NCI-H2171 treated with DMSO at 0.1 percent for 48 hours (cell line): Measurements from ENCODE around the gene RBM10.
A peak's percentile ranks its signal among the peaks of the same experiment; 100 is the strongest.

ENCODE experiments used
- DNase-seq: peaks from one replicate; lab custom pipeline; 2025; lab: John Stamatoyannopoulos, UW

RBM10 gene

GRCh38 chrX:47175588-47175980, 30.6 kb downstream of the RBM10 start:
- DNase-seq: no peak

GRCh38 chrX:47176101-47176740, 31.2 kb downstream of the RBM10 start:
- no peak for DNase-seq

- DNase-seq: no peak
Observed at GRCh38 chrX:47177079-47177478, 32.1 kb downstream of the RBM10 start.

- DNase-seq: no peak
Observed at GRCh38 chrX:47178337-47178736, 33.3 kb downstream of the RBM10 start.

- no peak for DNase-seq
Observed at GRCh38 chrX:47179221-47179927, 34.4 kb downstream of the RBM10 start.

GRCh38 chrX:47179928-47180255, 34.9 kb downstream of the RBM10 start:
- no peak for DNase-seq

DNA sequence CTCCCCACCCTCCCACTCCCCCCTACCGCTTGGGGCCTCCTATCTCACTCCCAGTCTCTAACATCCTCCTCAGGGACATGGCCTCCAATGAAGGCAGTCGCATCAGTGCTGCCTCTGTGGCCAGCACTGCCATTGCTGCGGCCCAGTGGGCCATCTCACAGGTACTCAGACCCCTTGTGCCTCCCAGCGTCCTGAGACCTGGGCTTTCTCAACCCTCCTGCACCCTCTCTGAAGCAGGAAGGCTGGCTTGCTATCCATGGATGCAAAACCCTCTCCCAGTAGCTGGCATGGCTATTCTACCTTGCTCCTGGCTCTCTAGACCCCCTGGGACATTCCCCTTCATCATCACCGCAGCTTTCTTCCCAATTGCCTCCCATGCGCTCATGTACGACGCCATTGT, 35.3 kb downstream of the RBM10 start:
- DNase-seq: no peak

DNA sequence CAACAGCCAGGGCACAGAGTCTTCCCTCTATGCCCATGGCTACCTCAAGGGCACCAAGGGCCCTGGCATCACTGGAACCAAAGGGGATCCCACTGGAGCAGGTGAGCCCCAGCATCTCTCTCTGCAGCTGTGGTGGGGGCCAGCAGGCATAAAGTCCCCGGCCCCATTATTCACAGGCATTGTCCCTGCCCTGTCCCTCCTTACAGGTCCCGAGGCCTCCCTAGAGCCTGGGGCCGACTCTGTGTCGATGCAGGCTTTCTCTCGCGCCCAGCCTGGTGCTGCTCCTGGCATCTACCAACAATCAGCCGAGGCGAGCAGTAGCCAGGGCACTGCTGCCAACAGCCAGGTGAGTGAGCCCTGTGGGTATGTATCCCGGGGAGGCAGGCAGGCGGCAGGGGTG, 36.3 kb downstream of the RBM10 start:
- no peak for DNase-seq

DNA sequence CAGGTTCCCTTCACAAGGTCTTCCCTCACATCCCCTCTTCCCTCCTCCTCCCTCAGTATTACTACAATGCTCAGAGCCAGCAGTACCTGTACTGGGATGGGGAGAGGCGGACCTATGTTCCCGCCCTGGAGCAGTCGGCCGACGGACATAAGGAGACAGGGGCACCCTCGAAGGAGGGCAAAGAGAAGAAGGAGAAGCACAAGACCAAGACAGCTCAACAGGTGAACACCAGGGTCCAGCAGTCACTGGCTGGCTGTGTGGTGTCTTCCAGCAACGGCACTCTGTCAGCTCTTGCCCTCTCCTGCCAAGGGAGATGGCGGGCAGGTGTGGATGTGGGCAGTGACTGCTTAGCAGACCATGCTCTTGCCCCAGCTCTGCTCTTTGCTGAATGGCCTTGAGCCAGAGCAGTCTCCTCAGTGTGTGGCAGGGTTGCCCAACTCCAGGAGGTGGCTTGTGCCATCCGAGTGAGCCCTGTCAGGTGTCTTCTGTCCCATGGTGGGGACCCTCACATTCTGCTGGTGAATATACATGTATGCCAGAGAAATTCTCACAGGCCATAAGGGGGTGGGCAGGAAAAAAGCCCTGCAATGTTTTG, 37.2 kb downstream of the RBM10 start:
- DNase-seq: no peak

DNA sequence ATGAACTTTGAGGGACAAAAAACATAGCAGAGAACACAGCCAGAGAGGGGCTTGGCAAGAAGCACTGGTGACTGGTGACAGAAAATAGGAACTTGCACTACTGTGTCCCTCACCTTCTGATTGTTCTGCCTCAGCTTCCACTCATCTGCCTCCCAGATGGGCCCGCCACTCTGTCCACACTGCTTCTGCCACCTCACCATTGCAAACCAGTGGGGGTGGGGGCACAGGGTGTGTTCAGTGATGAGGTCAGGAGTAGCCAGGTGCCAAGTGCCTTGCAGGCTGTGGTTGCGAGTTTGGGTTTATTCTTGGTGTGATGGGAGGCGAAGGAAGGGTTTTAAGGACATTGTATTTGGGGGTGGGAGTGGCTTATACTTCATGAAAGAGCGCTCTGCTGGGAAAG, 39.5 kb downstream of the RBM10 start:
- no peak for DNase-seq

GRCh38 chrX:47185241-47185640, 40.2 kb downstream of the RBM10 start:
- DNase-seq: no peak

DNA sequence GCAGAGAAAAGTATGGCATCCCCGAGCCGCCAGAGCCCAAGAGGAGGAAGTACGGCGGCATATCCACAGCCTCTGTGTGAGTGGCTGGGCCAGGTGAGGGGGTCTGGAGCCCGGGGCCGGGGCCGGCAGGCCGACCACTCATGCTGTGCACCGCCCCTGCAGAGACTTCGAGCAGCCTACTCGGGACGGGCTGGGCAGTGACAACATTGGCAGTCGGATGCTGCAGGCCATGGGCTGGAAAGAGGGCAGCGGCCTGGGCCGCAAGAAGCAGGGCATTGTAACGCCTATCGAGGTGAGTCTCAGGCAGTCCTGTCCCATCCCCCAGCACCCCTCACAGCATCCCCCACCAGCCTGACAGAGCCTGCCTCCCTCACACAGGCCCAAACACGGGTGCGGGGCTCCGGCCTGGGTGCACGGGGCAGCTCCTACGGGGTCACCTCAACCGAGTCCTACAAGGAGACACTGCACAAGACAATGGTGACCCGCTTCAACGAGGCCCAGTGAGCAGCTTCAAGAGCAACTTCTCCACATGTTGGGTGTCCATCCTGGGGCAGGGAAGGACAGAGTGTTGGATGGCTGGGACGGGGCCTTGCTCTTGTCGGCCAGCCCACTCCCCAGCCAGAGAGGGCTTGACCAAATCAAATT, 41.2 kb downstream of the RBM10 start:
- DNase-seq: no peak

DNA sequence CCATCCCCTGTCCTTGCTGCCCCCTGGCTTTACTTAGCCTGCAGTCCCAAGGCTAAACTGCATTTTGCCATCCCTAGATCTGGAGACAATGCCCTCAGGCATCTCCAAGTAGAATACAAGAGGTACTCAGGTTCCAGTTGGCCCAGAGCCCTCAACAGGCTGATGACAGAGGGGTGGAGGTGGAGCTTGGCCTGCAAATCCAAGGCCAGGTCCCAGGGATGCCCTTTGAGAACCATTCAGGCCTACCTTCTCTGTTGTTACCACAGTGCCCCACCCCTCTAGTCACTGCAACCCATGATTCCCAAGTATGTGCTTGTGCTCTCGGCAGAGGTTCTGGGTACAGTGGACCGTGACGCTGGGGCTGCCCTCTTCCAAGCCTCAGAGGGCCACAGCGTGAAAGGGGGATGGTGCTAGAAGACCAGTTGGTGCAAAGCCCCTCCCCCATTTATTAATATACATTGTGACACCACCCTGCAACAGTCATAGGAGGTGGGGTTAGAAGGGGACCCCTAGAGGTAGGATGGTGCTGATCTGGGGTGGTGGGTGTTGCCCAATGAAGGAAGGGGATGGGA, 42.2 kb downstream of the RBM10 start:
- no peak for DNase-seq

DNA sequence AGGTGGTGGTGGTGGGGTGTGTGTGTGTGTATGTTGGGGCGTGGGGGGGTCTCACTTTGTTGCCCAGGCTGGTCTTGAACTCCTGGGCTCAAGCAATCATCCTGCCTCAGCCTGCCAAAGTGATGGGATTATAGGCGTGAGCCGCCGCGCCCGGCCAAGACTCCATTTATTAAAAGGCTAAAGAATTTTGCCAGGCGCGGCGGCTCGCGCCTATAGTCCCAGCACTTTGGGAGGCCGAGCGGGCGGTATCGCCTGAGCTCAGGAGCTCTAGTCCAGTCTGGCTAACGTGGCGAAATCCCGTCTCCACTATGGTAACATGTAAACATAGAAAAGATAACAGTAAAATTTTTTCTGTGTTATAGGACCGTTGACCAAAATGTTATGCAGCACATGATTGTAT, 44.9 kb downstream of the RBM10 start:
- DNase-seq: no peak

GRCh38 chrX:47190445-47191269, 45.6 kb downstream of the RBM10 start:
- peak; percentile 91 for DNase-seq

GRCh38 chrX:47191331-47191730, 46.3 kb downstream of the RBM10 start:
- peak; percentile 51 for DNase-seq

- DNase-seq: no peak
Observed at GRCh38 chrX:47191806-47192401, 46.9 kb downstream of the RBM10 start.

DNA sequence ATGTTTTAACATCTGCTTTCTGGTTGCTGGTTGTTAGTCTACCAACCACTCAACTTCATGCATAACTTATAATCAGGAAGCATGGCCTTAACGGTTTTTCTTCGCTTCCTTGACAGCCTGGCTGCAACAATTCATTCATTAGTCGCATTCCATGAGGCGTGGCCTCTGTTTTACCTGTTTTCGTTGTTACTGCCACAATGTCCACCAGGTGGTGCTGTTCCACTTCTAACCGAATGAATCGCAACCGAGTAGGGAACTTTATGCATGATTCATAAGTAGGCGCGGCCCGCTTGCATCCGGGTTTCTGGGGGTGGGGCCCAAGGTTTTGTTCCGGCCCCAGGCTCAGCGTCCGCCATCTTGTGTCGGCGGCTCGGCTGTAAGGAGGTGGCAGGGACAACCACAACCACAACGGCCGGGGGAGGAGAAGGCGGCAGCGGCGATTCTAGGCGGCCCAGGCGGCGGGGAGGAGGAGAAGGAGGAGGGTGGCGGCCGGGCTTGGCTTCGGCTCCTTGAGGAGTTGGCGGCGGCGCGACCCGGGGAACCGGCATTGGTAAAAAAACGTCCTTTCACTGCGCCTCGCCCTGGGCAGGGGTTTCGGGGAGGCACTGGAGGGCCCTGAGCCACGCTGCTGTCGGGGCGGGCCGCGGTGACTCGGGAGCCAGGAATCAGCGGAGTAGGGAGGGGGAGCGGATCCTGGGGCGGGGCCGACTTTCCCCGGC, 48.6 kb downstream of the RBM10 start, which contains the start of gene UBA1:
Gene UBA1, plus strand, starts transcription at position 355 of the 719 bp plus-strand sequence. CDS start 4,974 bp downstream, outside the sequence.
- DNase-seq: peak; percentile 89

- no peak for DNase-seq
Observed at GRCh38 chrX:47194194-47194787, 49.3 kb downstream of the RBM10 start.

DNA sequence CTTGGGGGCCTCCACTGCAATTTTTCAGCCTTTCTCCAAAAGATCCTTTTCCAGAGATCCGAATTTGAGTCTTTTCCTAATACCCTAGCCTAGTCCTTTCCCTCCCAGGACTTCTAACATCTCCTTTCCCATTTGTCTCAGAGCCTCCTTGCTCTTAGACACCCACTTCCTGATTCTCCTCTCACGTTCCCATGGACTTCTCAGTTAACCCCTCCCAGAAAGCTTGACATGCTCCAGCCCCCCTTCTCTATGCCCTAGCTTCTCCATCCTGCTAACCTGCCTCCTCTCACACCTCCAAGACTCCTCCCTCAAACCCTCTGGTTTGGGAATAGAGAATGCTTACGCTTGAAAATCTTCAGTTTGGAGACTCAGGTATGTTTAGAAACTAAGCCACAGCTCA, 51.1 kb downstream of the RBM10 start:
- no peak for DNase-seq
